Mucosa of descending colon (tissue), 3 donors: ENCODE data around the gene ZIK1. TPM values are rescaled to one million over a fixed set of nuclear protein-coding genes. Genes with fewer than 3 reads are reported as not detected.
A peak's percentile ranks its signal among the peaks of the same experiment; 100 is the strongest.

ENCODE experiments used
- ATAC-seq: fragments of 200-7000 bp; cut with Tn5 transposase; one replicate; pipeline ENCODE4 v1.9.1; 2020; ENCODE audit warnings: mild to moderate bottlenecking, moderate library complexity
- DNase-seq, 3 donors: peaks; one replicate each; pipeline ENCODE4 v3.0.0-alpha.2; 2020
- H3K36me3 ChIP-seq: fragments of 200-600 bp; one replicate; pipeline ENCODE4 v1.8.0; 2021; ENCODE audit warnings: low read depth, mild to moderate bottlenecking
- H3K4me1 ChIP-seq: fragments of 200-600 bp; one replicate; pipeline ENCODE4 v1.8.0; 2021; ENCODE audit warnings: low read depth, mild to moderate bottlenecking
- H3K4me3 ChIP-seq: fragments of 200-600 bp; one replicate; pipeline ENCODE4 v1.8.0; 2021; ENCODE audit warnings: mild to moderate bottlenecking
- H3K9me3 ChIP-seq: fragments of 200-600 bp; one replicate; pipeline ENCODE4 v1.8.0; 2021; ENCODE audit warnings: mild to moderate bottlenecking
- CTCF ChIP-seq: fragments of 200-600 bp; IDR thresholded peaks from one replicate; pipeline ENCODE4 v1.8.0; 2022; ENCODE audit warnings: antibody characterized with exemption, mild to moderate bottlenecking
- intact Hi-C, 2 donors: fragments of 100-400 bp; cut with DNase I in 1 of 2; cut with micrococcal nuclease in 1 of 2; formaldehyde crosslinking; loops; one replicate each; pipeline versions ENCODE4 v1.11.0 to v1.11.1; 2022; cut with DNase I, micrococcal nuclease
- total RNA-seq, 3 donors: library from RNA; stranded (reverse); fragmentation: NEBNext Ultra II Directional in 2 of 3; extraction: Animal tissue kit (Norgen Biotek cat#: 25700) in 2 of 3; gene quantifications; one replicate each; pipeline versions ENCODE4 v1.2.1 to v1.2.4, GENCODE V29; 2021 to 2023
- donor health status: DM: no; HTN: no; CAD: no; lungs with moderate emphysema.
- donor health status: DM: no; HTN: no; CAD: no.
- donor health status: DM: no; HTN: yes; CAD: no.

Gene ZIK1
- total RNA-seq, 3 donors from 2014 or later = 1.2 to 6.2 (median 1.3) TPM

- H3K4me1 ChIP-seq = no peaks in the 10 kb centered on the region
- ATAC-seq = no peak
- intact Hi-C loops = no loop called here
Observed at GRCh38 chr19:57558525-57558924, 25.4 kb upstream of the ZIK1 start.

GRCh38 chr19:57559008-57559403 lies 24.9 kb upstream of the ZIK1 start:
- TF ChIP-seq CTCF = no peak
- intact Hi-C loops = no loop called here
- Histone ChIP-seq H3K9me3 (peaks cover 57% of the 10 kb centered on the region), H3K4me1 (no peaks in the 10 kb centered on the region), H3K36me3 (peaks cover 6% of the 10 kb centered on the region), H3K4me3 (peak overlapping the region; percentile 85)
- DNase-seq (peak in 2 of 3 donors; percentile 13 to 31), ATAC-seq (peak; percentile 45)

More at GRCh38 chr19:57558525-57558924, 25.4 kb upstream of the ZIK1 start:
- no peak for DNase-seq
- Histone ChIP-seq H3K4me3 (no peak overlapping the region), H3K9me3 (peaks cover 57% of the 10 kb centered on the region), H3K36me3 (peaks cover 8% of the 10 kb centered on the region)
- TF ChIP-seq CTCF = no peak

GRCh38 chr19:57559404-57560025 lies 24.4 kb upstream of the ZIK1 start, which contains the start of gene ZNF550:
Gene ZNF550 (minus strand): TSS chr19:57559863. CDS start chr19:57559682, 181 bp downstream.
- ATAC-seq (peak; percentile 100), DNase-seq (peak; percentile 93 to 94 (median 94))
- Histone ChIP-seq H3K4me3 (peak within 1 kb of the TSS; percentile 85), H3K9me3 (peaks cover 57% of the 10 kb centered on the region), H3K4me1 (no peaks in the 10 kb centered on the region), H3K36me3 (peaks cover 4% of the 10 kb centered on the region)
- intact Hi-C loops = no loop called here
- TF ChIP-seq CTCF = no peak

GRCh38 chr19:57560049-57560491 lies 23.9 kb upstream of the ZIK1 start:
- Histone ChIP-seq H3K4me3 (peak overlapping the region; percentile 85), H3K9me3 (peaks cover 58% of the 10 kb centered on the region)

GRCh38 chr19:57563547-57563946 lies 20.4 kb upstream of the ZIK1 start:
- Histone ChIP-seq H3K9me3 (peaks cover 79% of the 10 kb centered on the region), H3K36me3 (no peaks in the 10 kb centered on the region), H3K4me1 (no peaks in the 10 kb centered on the region), H3K4me3 (no peak overlapping the region)
- no peak for TF ChIP-seq CTCF
- DNase-seq (no peak), ATAC-seq (no peak)
- intact Hi-C loops = no loop called here

More at GRCh38 chr19:57560049-57560491, 23.9 kb upstream of the ZIK1 start:
- DNase-seq = peak in 2 of 3 donors; percentile 28 to 50
- TF ChIP-seq CTCF = no peak
- Histone ChIP-seq H3K36me3 (peaks cover 4% of the 10 kb centered on the region), H3K4me1 (no peaks in the 10 kb centered on the region)
- intact Hi-C loops = no loop called here
- no peak for ATAC-seq
